Hepatocyte (in vitro differentiated cells): ENCODE results near the gene MCF2L. TPM values are rescaled to one million over a fixed set of nuclear protein-coding genes. Genes with fewer than 3 reads are reported as not detected.
A peak's percentile ranks its signal among the peaks of the same experiment; 100 is the strongest.
"Not testable (repeated sequence)": the region's sequence is repeated elsewhere in the genome, so short reads cannot be mapped to it uniquely, and the experiment has no call there.

Experiments
- DNase-seq: peaks from one replicate; pipeline ENCODE4 v3.0.0-alpha.2; 2016; ENCODE audit warnings: low spot score
- H2AFZ ChIP-seq: fragments of 200-600 bp; sonication (generic); 2 replicates; pipeline ENCODE4 v1.6.0; 2016; ENCODE audit warnings: antibody characterized with exemption, mild to moderate bottlenecking
- H3K27ac ChIP-seq: fragments of 200-600 bp; sonication (generic); 2 replicates; pipeline ENCODE4 v1.5.1; 2016; ENCODE audit warnings: mild to moderate bottlenecking
- H3K27me3 ChIP-seq: fragments of 200-600 bp; sonication (generic); 2 replicates; pipeline ENCODE4 v1.6.1; 2016
- H3K36me3 ChIP-seq: fragments of 200-600 bp; sonication (generic); replicated peaks from 2 replicates; pipeline ENCODE4 v1.5.1; 2016; ENCODE audit warnings: low read depth; ENCODE audit not compliant: insufficient read depth
- H3K4me1 ChIP-seq: fragments of 200-600 bp; sonication (generic); 2 replicates; pipeline ENCODE4 v1.5.1; 2016; ENCODE audit warnings: mild to moderate bottlenecking, moderate library complexity; ENCODE audit not compliant: insufficient read depth
- H3K4me2 ChIP-seq: fragments of 200-600 bp; sonication (generic); 2 replicates; pipeline ENCODE4 v1.6.0; 2016
- H3K4me3 ChIP-seq: fragments of 200-600 bp; sonication (generic); 2 replicates; pipeline ENCODE4 v1.5.1; 2016; ENCODE audit warnings: mild to moderate bottlenecking
- H3K79me2 ChIP-seq: fragments of 200-600 bp; sonication (generic); 2 replicates; pipeline ENCODE4 v1.6.0; 2017; ENCODE audit warnings: mild to moderate bottlenecking
- H3K9me2 ChIP-seq: fragments of 200-600 bp; sonication (generic); replicated peaks from 2 replicates; pipeline ENCODE4 v1.6.0; 2017; ENCODE audit warnings: mild to moderate bottlenecking; ENCODE audit not compliant: insufficient read depth
- H3K9me3 ChIP-seq: fragments of 200-600 bp; sonication (generic); 2 replicates; pipeline ENCODE4 v1.5.1; 2016; ENCODE audit warnings: low read depth, mild to moderate bottlenecking
- H4K20me1 ChIP-seq: fragments of 200-600 bp; sonication (generic); 2 replicates; pipeline ENCODE4 v1.6.0; 2016; ENCODE audit warnings: mild to moderate bottlenecking; ENCODE audit not compliant: insufficient read depth, poor library complexity, severe bottlenecking
- CTCF ChIP-seq: fragments of 200-600 bp; sonication (generic); IDR thresholded peaks from 2 replicates; pipeline ENCODE4 v1.5.1; 2016; ENCODE audit warnings: antibody characterized with exemption, mild to moderate bottlenecking; ENCODE audit not compliant: poor library complexity
- EZH2 ChIP-seq: fragments of 200-600 bp; sonication (generic); IDR thresholded peaks from 2 replicates; pipeline ENCODE4 v1.6.1; 2016; ENCODE audit warnings: antibody characterized with exemption, mild to moderate bottlenecking, borderline replicate concordance
- EZH2phosphoT487 ChIP-seq: fragments of 200-600 bp; sonication (generic); IDR thresholded peaks from one replicate; pipeline ENCODE4 v1.6.1; 2018; ENCODE audit warnings: antibody characterized with exemption, mild to moderate bottlenecking, low read depth, moderate library complexity; ENCODE audit not compliant: unreplicated experiment, severe bottlenecking
- WGBS: methylation state at CpG from one replicate; pipeline ENCODE4 v1.1.6; 2016; ENCODE audit warnings: low lambda C conversion rate; ENCODE audit errors: missing lambda C conversion rate; 5-methylcytosine and 5-hydroxymethylcytosine counted together
- polyA plus RNA-seq: library from polyadenylated mRNA; unstranded; fragments of >200 nt; fragmentation: Nextera tagmentation; extraction: Ambion mirVana; gene quantifications from 2 replicates; pipeline ENCODE4 v1.2.1, GENCODE V29; 2016
- total RNA-seq: library from RNA; depleted of rRNA; stranded (reverse); fragments of >200 nt; gene quantifications from 2 replicates; pipeline ENCODE4 v1.2.3, GENCODE V29; 2014

The MCF2L gene
- total and polyA plus RNA-seq, 2 experiments from 2014 or later, result 11.1 to 22.4 TPM

GRCh38 chr13:113029061-113029445, 60.0 kb downstream of the MCF2L start:
- Histone ChIP-seq H3K27me3 (no peaks in the 10 kb centered on the region), H4K20me1 (no peaks in the 10 kb centered on the region), H3K27ac (no peak overlapping the region), H3K9me2 (no peaks in the 10 kb centered on the region), H2AFZ (no peak overlapping the region), H3K4me1 (no peaks in the 10 kb centered on the region), H3K79me2 (no peaks in the 10 kb centered on the region), H3K4me2 (no peak overlapping the region), H3K9me3 (no peaks in the 10 kb centered on the region), H3K4me3 (no peak overlapping the region), H3K36me3 (no peaks in the 10 kb centered on the region)
- WGBS, result 93% methylated on average over 10 of the region's 10 CpGs
- DNase-seq, result no peak
- no peak for TF ChIP-seq EZH2
- TF ChIP-seq EZH2phosphoT487, result no peak
- no peak for TF ChIP-seq CTCF

DNA sequence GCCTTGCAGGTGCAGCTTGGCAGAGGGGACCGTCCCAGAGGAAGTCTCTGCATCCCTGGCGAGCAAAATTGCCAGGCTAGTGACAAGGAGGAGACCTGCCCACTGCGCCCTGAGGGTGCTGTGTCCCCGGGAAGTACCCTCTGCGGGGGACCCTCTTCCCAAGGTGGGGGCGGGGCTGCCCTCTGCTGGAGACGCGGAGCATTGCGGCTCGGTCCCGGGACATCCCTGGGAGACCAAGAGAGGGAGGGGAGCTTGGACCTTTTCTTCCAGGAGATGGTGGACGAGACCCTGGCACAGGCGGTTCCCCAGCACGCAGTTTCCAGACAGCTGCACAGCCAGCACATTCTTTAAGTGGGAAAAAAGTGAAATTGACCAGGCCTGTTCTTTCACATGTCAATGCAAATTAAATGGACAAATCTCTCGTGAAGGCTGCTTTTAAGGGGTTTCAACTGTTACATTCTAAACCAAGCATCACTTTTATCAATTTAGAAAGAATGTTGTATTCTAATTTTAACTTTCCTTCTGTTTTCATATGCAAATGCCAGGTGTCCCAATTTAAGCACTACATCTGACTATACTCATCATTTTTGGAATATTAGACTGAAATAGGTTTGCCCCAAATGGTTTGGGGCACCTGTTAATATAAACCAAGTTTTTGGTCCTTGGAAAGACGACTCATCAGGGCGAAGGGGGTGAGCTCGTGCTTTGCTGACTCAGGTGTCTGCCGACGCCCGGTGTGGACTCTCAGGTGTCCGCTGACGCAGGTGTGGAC, 60.7 kb downstream of the MCF2L start:
- Histone ChIP-seq H3K9me3 (no peaks in the 10 kb centered on the region), H3K27ac (no peak overlapping the region), H3K9me2 (no peaks in the 10 kb centered on the region), H3K4me3 (no peak overlapping the region), H3K36me3 (no peaks in the 10 kb centered on the region), H3K27me3 (no peaks in the 10 kb centered on the region), H3K79me2 (no peaks in the 10 kb centered on the region), H3K4me1 (no peaks in the 10 kb centered on the region), H2AFZ (no peak overlapping the region), H4K20me1 (no peaks in the 10 kb centered on the region), H3K4me2 (no peak overlapping the region)
- WGBS, result 45% methylated on average over 23 of the region's 23 CpGs
- peak; percentile 90 for TF ChIP-seq CTCF
- no peak for TF ChIP-seq EZH2
- DNase-seq, result peak; percentile 69

DNA sequence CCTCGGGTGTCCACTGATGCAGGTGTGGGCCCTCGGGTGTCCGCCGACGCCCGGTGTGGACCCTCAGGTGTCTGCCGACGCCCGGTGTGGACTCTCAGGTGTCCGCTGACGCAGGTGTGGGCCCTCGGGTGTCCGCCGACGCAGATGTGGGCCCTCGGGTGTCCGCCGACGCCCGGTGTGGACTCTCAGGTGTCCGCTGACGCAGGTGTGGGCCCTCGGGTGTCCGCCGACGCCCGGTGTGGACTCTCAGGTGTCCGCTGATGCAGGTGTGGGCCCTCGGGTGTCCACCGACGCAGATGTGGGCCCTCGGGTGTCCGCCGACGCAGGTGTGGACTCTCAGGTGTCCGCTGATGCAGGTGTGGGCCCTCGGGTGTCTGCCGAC, 61.2 kb downstream of the MCF2L start:
- not testable (repeated sequence) for H3K36me3 ChIP-seq, H3K79me2 ChIP-seq, H4K20me1 ChIP-seq, H3K9me2 ChIP-seq, H3K9me3 ChIP-seq, H3K4me2 ChIP-seq, H2AFZ ChIP-seq, H3K4me1 ChIP-seq, H3K4me3 ChIP-seq, DNase-seq, H3K27ac ChIP-seq, H3K27me3 ChIP-seq
- WGBS, result 87% methylated on average over 20 of the region's 38 CpGs

DNA sequence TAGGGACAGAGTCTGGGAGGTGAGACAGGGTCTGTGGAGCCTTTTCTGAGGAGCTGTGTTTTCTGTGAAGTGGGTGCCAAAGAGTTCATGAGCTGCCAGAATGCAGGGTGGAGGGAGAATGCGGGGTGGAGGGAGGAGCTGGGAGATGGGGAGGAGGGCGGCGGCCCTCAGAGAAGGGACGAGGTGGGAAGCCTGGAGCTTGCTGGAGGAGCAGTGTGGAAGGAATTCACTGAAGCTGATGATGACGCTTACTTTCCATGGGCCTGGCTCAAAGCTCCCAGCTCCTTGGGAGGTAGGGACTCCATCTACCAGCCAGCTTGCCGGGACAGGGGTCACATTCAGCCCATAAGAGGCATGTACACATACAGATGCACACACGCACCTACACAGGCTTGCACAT, 62.5 kb downstream of the MCF2L start:
- no peaks in the 10 kb centered on the region for H3K27me3 ChIP-seq
- no peaks in the 10 kb centered on the region for H3K36me3 ChIP-seq
- H3K9me2 ChIP-seq, result no peaks in the 10 kb centered on the region
- no peaks in the 10 kb centered on the region for H4K20me1 ChIP-seq
- H2AFZ ChIP-seq, result no peak overlapping the region
- no peaks in the 10 kb centered on the region for H3K79me2 ChIP-seq
- H3K4me3 ChIP-seq, result no peak overlapping the region
- TF ChIP-seq CTCF (no peak), EZH2 (no peak), EZH2phosphoT487 (no peak)
- no peaks in the 10 kb centered on the region for H3K4me1 ChIP-seq
- 71% methylated on average over 3 of the region's 7 CpGs for WGBS
- H3K4me2 ChIP-seq, result no peak overlapping the region
- H3K27ac ChIP-seq, result no peak overlapping the region
- no peak for DNase-seq
- no peaks in the 10 kb centered on the region for H3K9me3 ChIP-seq
